ENCODE results near the gene CFAP61.

- TF ChIP-seq NR2C2 (CRISPR knock-in tag; IDR thresholded peaks at IDR 0.05) (no peak), NR2C2 (tag; IDR thresholded peaks at IDR 0.05) (no peak), MEF2D (tag; conservative IDR thresholded peaks at IDR 0.05; ENCODE audit: low read depth) (no peak), POLR2A (conservative IDR thresholded peaks at IDR 0.05) (no peak), RREB1 (CRISPR knock-in tag; IDR thresholded peaks at IDR 0.05) (no peak), FOXA1 (IDR thresholded peaks at IDR 0.05; ENCODE audit: borderline replicate concordance) (no peak), MAFK (IDR thresholded peaks at IDR 0.05; ENCODE audit: low read length) (no peak), CHD2 (IDR thresholded peaks at IDR 0.05; ENCODE audit: low read depth, low read length) (no peak)
- TF ChIP-seq, protein P1, sequence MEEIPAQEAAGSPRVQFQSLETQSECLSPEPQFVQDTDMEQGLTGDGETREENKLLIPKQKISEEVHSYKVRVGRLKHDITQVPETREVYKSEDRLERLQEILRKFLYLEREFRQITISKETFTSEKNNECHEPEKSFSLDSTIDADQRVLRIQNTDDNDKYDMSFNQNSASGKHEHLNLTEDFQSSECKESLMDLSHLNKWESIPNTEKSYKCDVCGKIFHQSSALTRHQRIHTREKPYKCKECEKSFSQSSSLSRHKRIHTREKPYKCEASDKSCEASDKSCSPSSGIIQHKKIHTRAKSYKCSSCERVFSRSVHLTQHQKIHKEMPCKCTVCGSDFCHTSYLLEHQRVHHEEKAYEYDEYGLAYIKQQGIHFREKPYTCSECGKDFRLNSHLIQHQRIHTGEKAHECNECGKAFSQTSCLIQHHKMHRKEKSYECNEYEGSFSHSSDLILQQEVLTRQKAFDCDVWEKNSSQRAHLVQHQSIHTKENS (CRISPR knock-in tag; IDR thresholded peaks at IDR 0.05): no peak
Observed at GRCh38 chr20:20038586-20038985, 13.7 kb upstream of the CFAP61 start.
